ENCODE measurements around the gene CYREN.

The CYREN gene

GRCh38 chr7:135156290-135156689 lies 14.2 kb downstream of the CYREN start:
- Histone ChIP-seq H3K27me3 (ENCODE audit: insufficient read depth, low read depth, severe bottlenecking) (no peaks in the 10 kb centered on the region), H3K36me3 (no peaks in the 10 kb centered on the region), H3K9me3 (ENCODE audit: severe bottlenecking) (peaks cover 7% of the 10 kb centered on the region), H3K27ac (no peak overlapping the region), H3K4me3 (ENCODE audit: low read depth, low read length) (no peak overlapping the region)
- DNase-seq: no peak
- TF ChIP-seq, protein P1, sequence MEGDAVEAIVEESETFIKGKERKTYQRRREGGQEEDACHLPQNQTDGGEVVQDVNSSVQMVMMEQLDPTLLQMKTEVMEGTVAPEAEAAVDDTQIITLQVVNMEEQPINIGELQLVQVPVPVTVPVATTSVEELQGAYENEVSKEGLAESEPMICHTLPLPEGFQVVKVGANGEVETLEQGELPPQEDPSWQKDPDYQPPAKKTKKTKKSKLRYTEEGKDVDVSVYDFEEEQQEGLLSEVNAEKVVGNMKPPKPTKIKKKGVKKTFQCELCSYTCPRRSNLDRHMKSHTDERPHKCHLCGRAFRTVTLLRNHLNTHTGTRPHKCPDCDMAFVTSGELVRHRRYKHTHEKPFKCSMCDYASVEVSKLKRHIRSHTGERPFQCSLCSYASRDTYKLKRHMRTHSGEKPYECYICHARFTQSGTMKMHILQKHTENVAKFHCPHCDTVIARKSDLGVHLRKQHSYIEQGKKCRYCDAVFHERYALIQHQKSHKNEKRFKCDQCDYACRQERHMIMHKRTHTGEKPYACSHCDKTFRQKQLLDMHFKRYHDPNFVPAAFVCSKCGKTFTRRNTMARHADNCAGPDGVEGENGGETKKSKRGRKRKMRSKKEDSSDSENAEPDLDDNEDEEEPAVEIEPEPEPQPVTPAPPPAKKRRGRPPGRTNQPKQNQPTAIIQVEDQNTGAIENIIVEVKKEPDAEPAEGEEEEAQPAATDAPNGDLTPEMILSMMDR (IDR thresholded peaks at IDR 0.05; ENCODE audit: low read depth, low read length): no peak

- no peak for DNase-seq
- TF ChIP-seq, protein P1 (IDR thresholded peaks at IDR 0.05; ENCODE audit: low read depth, low read length): no peak
- H3K9me3 ChIP-seq (ENCODE audit: severe bottlenecking): peaks cover 7% of the 10 kb centered on the region
- no peaks in the 10 kb centered on the region for H3K27me3 ChIP-seq (ENCODE audit: insufficient read depth, low read depth, severe bottlenecking)
- H3K4me3 ChIP-seq (ENCODE audit: low read depth, low read length): no peak overlapping the region
- no peak overlapping the region for H3K27ac ChIP-seq
- no peaks in the 10 kb centered on the region for H3K36me3 ChIP-seq
Measured at GRCh38 chr7:135154734-135155133, 15.8 kb downstream of the CYREN start.

GRCh38 chr7:135152442-135152841 lies 18.1 kb downstream of the CYREN start:
- Histone ChIP-seq H3K27me3 (ENCODE audit: insufficient read depth, low read depth, severe bottlenecking) (no peaks in the 10 kb centered on the region), H3K36me3 (no peaks in the 10 kb centered on the region), H3K27ac (no peak overlapping the region), H3K9me3 (ENCODE audit: severe bottlenecking) (peaks cover 7% of the 10 kb centered on the region), H3K4me3 (ENCODE audit: low read depth, low read length) (no peak overlapping the region)
- DNase-seq: no peak
- TF ChIP-seq, protein P1 (IDR thresholded peaks at IDR 0.05; ENCODE audit: low read depth, low read length): no peak

GRCh38 chr7:135151533-135151932 lies 19.0 kb downstream of the CYREN start:
- Histone ChIP-seq H3K9me3 (ENCODE audit: severe bottlenecking) (peaks cover 4% of the 10 kb centered on the region), H3K27me3 (ENCODE audit: insufficient read depth, low read depth, severe bottlenecking) (no peaks in the 10 kb centered on the region), H3K4me3 (ENCODE audit: low read depth, low read length) (no peak overlapping the region), H3K27ac (no peak overlapping the region), H3K36me3 (no peaks in the 10 kb centered on the region)
- DNase-seq: no peak
- TF ChIP-seq, protein P1 (IDR thresholded peaks at IDR 0.05; ENCODE audit: low read depth, low read length): no peak

DNA sequence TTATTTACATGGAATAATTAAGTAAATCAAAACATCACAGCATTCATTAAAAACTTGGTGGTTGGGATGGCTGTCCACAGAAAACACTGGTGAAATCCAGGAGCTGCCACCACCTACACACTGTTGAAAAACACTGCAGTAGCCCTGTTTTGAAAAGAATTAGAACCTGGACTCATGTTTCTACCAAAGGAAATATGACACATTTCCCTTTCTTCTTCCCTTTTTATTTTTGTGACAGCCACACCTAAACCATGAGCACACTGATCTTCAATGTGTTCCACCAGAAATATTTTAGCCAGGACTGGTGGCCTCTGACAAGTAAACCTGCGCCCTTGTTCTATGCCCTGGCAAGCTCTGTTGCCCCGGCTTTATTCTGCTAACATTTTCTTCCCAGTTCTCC lies 19.4 kb downstream of the CYREN start:
- Histone ChIP-seq H3K4me3 (ENCODE audit: low read depth, low read length) (no peak overlapping the region), H3K9me3 (ENCODE audit: severe bottlenecking) (peaks cover 2% of the 10 kb centered on the region), H3K27ac (no peak overlapping the region), H3K27me3 (ENCODE audit: insufficient read depth, low read depth, severe bottlenecking) (no peaks in the 10 kb centered on the region), H3K36me3 (no peaks in the 10 kb centered on the region)
- no peak for DNase-seq
- TF ChIP-seq, protein P1 (IDR thresholded peaks at IDR 0.05; ENCODE audit: low read depth, low read length): no peak

GRCh38 chr7:135150072-135150782 lies 20.3 kb downstream of the CYREN start:
- Histone ChIP-seq H3K36me3 (no peaks in the 10 kb centered on the region), H3K4me3 (ENCODE audit: low read depth, low read length) (no peak overlapping the region), H3K27me3 (ENCODE audit: insufficient read depth, low read depth, severe bottlenecking) (no peaks in the 10 kb centered on the region), H3K27ac (no peak overlapping the region), H3K9me3 (ENCODE audit: severe bottlenecking) (no peaks in the 10 kb centered on the region)
- TF ChIP-seq, protein P1 (IDR thresholded peaks at IDR 0.05; ENCODE audit: low read depth, low read length): no peak
- no peak for DNase-seq

Data from WERI-Rb-1 (cell line).